ENCODE data around the gene FYN. TPM values are rescaled to one million over a fixed set of nuclear protein-coding genes. Genes with fewer than 3 reads are reported as not detected.

The FYN gene
- total RNA-seq, 1 donor from 2014 or later: 124 TPM

- no peak overlapping the region for H3K9ac ChIP-seq (ENCODE audit: low read depth in 1 of 3, low read length in 3 of 3)
- no peaks in the 10 kb centered on the region for H3K27me3 ChIP-seq (ENCODE audit: control insufficient read depth in 3 of 3, insufficient read depth in 3 of 3, low read length in 3 of 3)
- H3K36me3 ChIP-seq (ENCODE audit: control insufficient read depth in 3 of 3, insufficient read depth in 3 of 3, low read length in 3 of 3): peaks cover 0 to 3% (median 0%) of the 10 kb centered on the region in 3 donors
- H3K27ac ChIP-seq (ENCODE audit: low read depth, low read length): no peak overlapping the region
- peaks cover 14 to 37% (median 28%) of the 10 kb centered on the region in 3 donors for H3K4me1 ChIP-seq (ENCODE audit: control insufficient read depth in 3 of 3, insufficient read depth in 3 of 3, low read length in 3 of 3)
- no peak overlapping the region for H3K4me3 ChIP-seq (ENCODE audit: low read length in 3 of 3)
- no peaks in the 10 kb centered on the region for H3K9me3 ChIP-seq (ENCODE audit: control insufficient read depth in 3 of 3, low read length in 3 of 3)
These were observed 27.8 kb downstream of the FYN start for GRCh38 chr6:111845441-111845871.

GRCh38 chr6:111844921-111845320, 28.3 kb downstream of the FYN start:
- peak overlapping the region in 1 of 3 donors; percentile 11 for H3K9ac ChIP-seq (ENCODE audit: low read depth in 1 of 3, low read length in 3 of 3)
- H3K27me3 ChIP-seq (ENCODE audit: control insufficient read depth in 3 of 3, insufficient read depth in 3 of 3, low read length in 3 of 3): no peaks in the 10 kb centered on the region
- H3K9me3 ChIP-seq (ENCODE audit: control insufficient read depth in 3 of 3, low read length in 3 of 3): no peaks in the 10 kb centered on the region
- H3K27ac ChIP-seq (ENCODE audit: low read depth, low read length): no peak overlapping the region
- H3K4me1 ChIP-seq (ENCODE audit: control insufficient read depth in 3 of 3, insufficient read depth in 3 of 3, low read length in 3 of 3): peaks cover 14 to 37% (median 28%) of the 10 kb centered on the region in 3 donors
- no peak overlapping the region for H3K4me3 ChIP-seq (ENCODE audit: low read length in 3 of 3)
- H3K36me3 ChIP-seq (ENCODE audit: control insufficient read depth in 3 of 3, insufficient read depth in 3 of 3, low read length in 3 of 3): peaks cover 0 to 3% (median 0%) of the 10 kb centered on the region in 3 donors

- H3K9me3 ChIP-seq (ENCODE audit: control insufficient read depth in 3 of 3, low read length in 3 of 3): no peaks in the 10 kb centered on the region
- no peak overlapping the region for H3K9ac ChIP-seq (ENCODE audit: low read depth in 1 of 3, low read length in 3 of 3)
- no peak overlapping the region for H3K27ac ChIP-seq (ENCODE audit: low read depth, low read length)
- H3K4me1 ChIP-seq (ENCODE audit: control insufficient read depth in 3 of 3, insufficient read depth in 3 of 3, low read length in 3 of 3): peaks cover 14 to 37% (median 28%) of the 10 kb centered on the region in 3 donors
- H3K27me3 ChIP-seq (ENCODE audit: control insufficient read depth in 3 of 3, insufficient read depth in 3 of 3, low read length in 3 of 3): no peaks in the 10 kb centered on the region
- H3K36me3 ChIP-seq (ENCODE audit: control insufficient read depth in 3 of 3, insufficient read depth in 3 of 3, low read length in 3 of 3): peaks cover 0 to 3% (median 0%) of the 10 kb centered on the region in 3 donors
- H3K4me3 ChIP-seq (ENCODE audit: low read length in 3 of 3): no peak overlapping the region
These were observed 28.9 kb downstream of the FYN start for GRCh38 chr6:111844376-111844775.

- Histone ChIP-seq H3K4me3 (ENCODE audit: low read length in 3 of 3) (no peak overlapping the region), H3K9ac (ENCODE audit: low read depth in 1 of 3, low read length in 3 of 3) (no peak overlapping the region), H3K27ac (ENCODE audit: low read depth, low read length) (no peak overlapping the region), H3K27me3 (ENCODE audit: control insufficient read depth in 3 of 3, insufficient read depth in 3 of 3, low read length in 3 of 3) (no peaks in the 10 kb centered on the region), H3K9me3 (ENCODE audit: control insufficient read depth in 3 of 3, low read length in 3 of 3) (no peaks in the 10 kb centered on the region), H3K36me3 (ENCODE audit: control insufficient read depth in 3 of 3, insufficient read depth in 3 of 3, low read length in 3 of 3) (peaks cover 0 to 3% (median 0%) of the 10 kb centered on the region in 3 donors), H3K4me1 (ENCODE audit: control insufficient read depth in 3 of 3, insufficient read depth in 3 of 3, low read length in 3 of 3) (peaks cover 14 to 35% (median 28%) of the 10 kb centered on the region in 3 donors)
These were observed 29.7 kb downstream of the FYN start for GRCh38 chr6:111843347-111844147.

- Histone ChIP-seq H3K4me1 (ENCODE audit: control insufficient read depth in 3 of 3, insufficient read depth in 3 of 3, low read length in 3 of 3) (peaks cover 14 to 35% (median 28%) of the 10 kb centered on the region in 3 donors), H3K9ac (ENCODE audit: low read depth in 1 of 3, low read length in 3 of 3) (no peak overlapping the region), H3K27ac (ENCODE audit: low read depth, low read length) (no peak overlapping the region)
These were observed 30.4 kb downstream of the FYN start for GRCh38 chr6:111842891-111843290.

GRCh38 chr6:111842271-111842822, 30.9 kb downstream of the FYN start:
- Histone ChIP-seq H3K27ac (ENCODE audit: low read depth, low read length) (peak overlapping the region; percentile 8), H3K4me3 (ENCODE audit: low read length in 3 of 3) (no peak overlapping the region), H3K9me3 (ENCODE audit: control insufficient read depth in 3 of 3, low read length in 3 of 3) (no peaks in the 10 kb centered on the region), H3K27me3 (ENCODE audit: control insufficient read depth in 3 of 3, insufficient read depth in 3 of 3, low read length in 3 of 3) (no peaks in the 10 kb centered on the region), H3K36me3 (ENCODE audit: control insufficient read depth in 3 of 3, insufficient read depth in 3 of 3, low read length in 3 of 3) (peaks cover 0 to 3% (median 0%) of the 10 kb centered on the region in 3 donors), H3K4me1 (ENCODE audit: control insufficient read depth in 3 of 3, insufficient read depth in 3 of 3, low read length in 3 of 3) (peaks cover 14 to 35% (median 28%) of the 10 kb centered on the region in 3 donors), H3K9ac (ENCODE audit: low read depth in 1 of 3, low read length in 3 of 3) (no peak overlapping the region)

More at GRCh38 chr6:111842891-111843290, 30.4 kb downstream of the FYN start:
- Histone ChIP-seq H3K27me3 (ENCODE audit: control insufficient read depth in 3 of 3, insufficient read depth in 3 of 3, low read length in 3 of 3) (no peaks in the 10 kb centered on the region), H3K36me3 (ENCODE audit: control insufficient read depth in 3 of 3, insufficient read depth in 3 of 3, low read length in 3 of 3) (peaks cover 0 to 3% (median 0%) of the 10 kb centered on the region in 3 donors), H3K9me3 (ENCODE audit: control insufficient read depth in 3 of 3, low read length in 3 of 3) (no peaks in the 10 kb centered on the region), H3K4me3 (ENCODE audit: low read length in 3 of 3) (no peak overlapping the region)

DNA sequence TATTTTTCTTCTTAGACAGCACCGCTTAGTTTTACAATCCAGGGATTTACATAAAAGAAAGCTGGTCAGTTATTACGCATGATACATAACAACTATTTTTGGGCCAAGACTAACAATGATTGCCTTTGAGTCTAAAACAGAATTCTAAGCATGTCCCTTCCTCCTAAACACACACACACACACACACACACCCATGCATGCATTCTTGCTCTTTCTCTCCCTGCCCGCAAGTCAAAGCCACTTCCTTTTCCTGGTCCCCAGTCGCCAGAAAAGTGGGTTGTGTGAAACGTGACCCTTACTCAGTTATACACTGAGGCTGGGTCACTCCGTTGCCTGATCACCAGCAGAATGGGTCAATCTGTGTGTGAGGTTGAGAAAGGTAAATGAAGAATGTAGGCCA, 31.4 kb downstream of the FYN start:
- H3K36me3 ChIP-seq (ENCODE audit: control insufficient read depth in 3 of 3, insufficient read depth in 3 of 3, low read length in 3 of 3): peaks cover 0 to 3% (median 0%) of the 10 kb centered on the region in 3 donors
- H3K9ac ChIP-seq (ENCODE audit: low read depth in 1 of 3, low read length in 3 of 3): no peak overlapping the region
- no peaks in the 10 kb centered on the region for H3K9me3 ChIP-seq (ENCODE audit: control insufficient read depth in 3 of 3, low read length in 3 of 3)
- no peak overlapping the region for H3K4me3 ChIP-seq (ENCODE audit: low read length in 3 of 3)
- peak overlapping the region; percentile 8 for H3K27ac ChIP-seq (ENCODE audit: low read depth, low read length)
- H3K4me1 ChIP-seq (ENCODE audit: control insufficient read depth in 3 of 3, insufficient read depth in 3 of 3, low read length in 3 of 3): peaks cover 14 to 31% (median 25%) of the 10 kb centered on the region in 3 donors
- H3K27me3 ChIP-seq (ENCODE audit: control insufficient read depth in 3 of 3, insufficient read depth in 3 of 3, low read length in 3 of 3): no peaks in the 10 kb centered on the region

- H3K36me3 ChIP-seq (ENCODE audit: control insufficient read depth in 3 of 3, insufficient read depth in 3 of 3, low read length in 3 of 3): peaks cover 0 to 3% (median 0%) of the 10 kb centered on the region in 3 donors
- no peak overlapping the region for H3K4me3 ChIP-seq (ENCODE audit: low read length in 3 of 3)
- H3K27ac ChIP-seq (ENCODE audit: low read depth, low read length): no peak overlapping the region
- H3K9ac ChIP-seq (ENCODE audit: low read depth in 1 of 3, low read length in 3 of 3): no peak overlapping the region
- H3K27me3 ChIP-seq (ENCODE audit: control insufficient read depth in 3 of 3, insufficient read depth in 3 of 3, low read length in 3 of 3): no peaks in the 10 kb centered on the region
- no peaks in the 10 kb centered on the region for H3K9me3 ChIP-seq (ENCODE audit: control insufficient read depth in 3 of 3, low read length in 3 of 3)
- peaks cover 13 to 27% (median 19%) of the 10 kb centered on the region in 3 donors for H3K4me1 ChIP-seq (ENCODE audit: control insufficient read depth in 3 of 3, insufficient read depth in 3 of 3, low read length in 3 of 3)
These were observed 32.4 kb downstream of the FYN start for GRCh38 chr6:111840803-111841202.

DNA sequence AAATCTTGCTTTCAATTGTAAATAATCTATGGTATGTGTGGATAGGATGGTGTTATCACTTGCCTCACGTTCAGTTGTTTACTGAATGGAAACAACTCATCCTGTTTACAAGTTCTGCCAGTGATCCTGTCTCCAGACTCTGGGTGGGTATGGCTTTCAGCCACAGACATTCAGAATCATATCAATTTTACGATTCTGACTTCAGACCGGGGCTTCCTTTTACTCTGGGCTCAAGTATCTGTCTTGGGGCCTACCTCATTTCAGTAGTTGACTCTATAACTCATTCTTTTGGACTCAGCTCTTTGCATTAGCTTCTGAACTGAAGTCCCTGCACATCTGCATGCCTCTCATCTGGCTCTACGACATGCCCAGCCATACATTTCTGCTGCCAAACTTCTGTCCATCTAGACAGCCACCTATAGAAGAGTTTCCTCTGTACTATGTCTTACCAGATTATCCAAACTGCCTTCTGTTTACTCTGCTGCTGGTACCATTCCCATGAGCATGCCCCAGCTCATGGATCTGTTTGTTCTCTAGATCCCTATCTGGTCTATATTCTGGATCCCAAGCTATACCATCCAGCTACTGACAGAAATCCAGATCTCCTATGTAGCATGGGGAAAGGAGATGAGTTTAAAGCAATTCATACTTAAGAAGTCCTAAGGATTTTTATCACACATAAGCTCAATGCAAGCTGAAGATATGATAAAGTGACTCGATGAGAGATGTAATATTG, 34.3 kb downstream of the FYN start:
- H3K4me1 ChIP-seq (ENCODE audit: control insufficient read depth in 3 of 3, insufficient read depth in 3 of 3, low read length in 3 of 3): peaks cover 6 to 17% (median 10%) of the 10 kb centered on the region in 3 donors
- no peaks in the 10 kb centered on the region for H3K27me3 ChIP-seq (ENCODE audit: control insufficient read depth in 3 of 3, insufficient read depth in 3 of 3, low read length in 3 of 3)
- H3K9ac ChIP-seq (ENCODE audit: low read depth in 1 of 3, low read length in 3 of 3): no peak overlapping the region
- H3K9me3 ChIP-seq (ENCODE audit: control insufficient read depth in 3 of 3, low read length in 3 of 3): no peaks in the 10 kb centered on the region
- H3K27ac ChIP-seq (ENCODE audit: low read depth, low read length): no peak overlapping the region
- H3K4me3 ChIP-seq (ENCODE audit: low read length in 3 of 3): no peak overlapping the region
- H3K36me3 ChIP-seq (ENCODE audit: control insufficient read depth in 3 of 3, insufficient read depth in 3 of 3, low read length in 3 of 3): peaks cover 0 to 3% (median 0%) of the 10 kb centered on the region in 3 donors
